ENCODE results near the gene ZDHHC5.

ZDHHC5 gene

DNA sequence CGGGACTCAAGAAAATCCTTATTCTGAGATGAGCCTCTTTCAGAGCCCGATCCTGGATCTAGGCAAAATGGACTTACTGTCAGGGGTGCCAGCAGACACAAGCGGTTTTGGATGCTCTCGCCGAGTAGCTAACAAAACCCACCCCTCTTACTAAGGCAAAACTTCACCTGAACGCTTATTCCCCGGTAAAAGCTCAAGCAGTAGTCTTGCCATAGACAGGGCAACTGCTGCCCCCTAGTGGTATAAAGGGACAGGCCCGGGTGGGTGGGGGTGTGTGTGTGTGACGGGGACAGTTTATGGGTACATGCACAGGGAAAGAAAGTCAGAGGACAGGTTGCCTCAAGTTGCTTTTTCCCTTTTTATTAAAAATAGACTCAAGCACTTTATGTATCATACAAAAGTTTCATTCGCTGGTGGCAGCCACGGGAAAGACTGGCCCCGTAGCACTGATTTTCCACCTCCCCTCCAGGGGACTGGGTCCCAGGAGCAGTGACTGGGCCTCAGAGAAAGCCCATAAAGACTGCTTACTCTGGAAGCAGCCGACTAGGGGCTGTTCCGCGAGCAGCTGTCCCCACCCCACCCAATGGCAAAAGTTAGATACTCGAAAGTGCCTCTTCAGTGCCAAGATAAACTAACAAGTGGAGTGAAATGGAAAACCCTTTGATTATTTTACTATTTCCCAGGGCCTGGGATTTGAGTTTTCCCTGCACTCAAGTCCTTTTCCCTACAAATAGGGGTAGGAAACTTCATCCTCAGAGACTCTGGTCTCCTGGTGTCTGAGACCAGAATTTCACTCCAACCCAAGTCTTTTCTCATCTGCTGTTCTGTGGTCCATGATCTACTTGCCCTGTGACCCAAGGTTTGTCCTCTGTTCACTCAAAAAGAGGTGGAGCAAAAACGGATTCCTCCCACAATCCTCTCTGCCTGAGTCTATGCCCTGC is 22.9 kb upstream of the ZDHHC5 start:
- H3K27ac ChIP-seq = no peak overlapping the region
- TF ChIP-seq CTCF (IDR thresholded peaks at IDR 0.05) (peak; percentile 91), ZFX (IDR thresholded peaks at IDR 0.05; ENCODE audit: borderline replicate concordance) (no peak)

DNA sequence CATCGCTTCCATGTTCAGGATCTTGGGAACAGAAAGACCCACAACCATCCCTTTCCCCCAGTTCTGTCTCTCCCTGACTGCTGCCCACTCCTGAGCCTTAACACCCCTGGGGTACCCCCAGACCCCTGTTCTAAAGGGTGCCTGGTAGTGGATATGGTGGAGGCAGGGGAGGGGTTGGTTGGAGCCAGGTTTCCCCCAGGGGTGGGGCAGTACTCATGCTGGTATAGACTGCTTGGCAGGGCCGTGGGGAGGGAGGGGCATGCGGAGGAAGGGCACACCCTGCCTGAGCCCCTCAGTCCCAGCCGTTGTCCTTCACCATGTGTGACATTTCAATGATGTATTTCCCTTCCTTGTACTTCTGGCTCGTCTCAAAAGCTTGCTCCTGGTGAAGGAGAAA is 22.2 kb upstream of the ZDHHC5 start:
- TF ChIP-seq ZFX (IDR thresholded peaks at IDR 0.05; ENCODE audit: borderline replicate concordance) (no peak), CTCF (IDR thresholded peaks at IDR 0.05) (no peak)
- H3K27ac ChIP-seq = no peak overlapping the region

DNA sequence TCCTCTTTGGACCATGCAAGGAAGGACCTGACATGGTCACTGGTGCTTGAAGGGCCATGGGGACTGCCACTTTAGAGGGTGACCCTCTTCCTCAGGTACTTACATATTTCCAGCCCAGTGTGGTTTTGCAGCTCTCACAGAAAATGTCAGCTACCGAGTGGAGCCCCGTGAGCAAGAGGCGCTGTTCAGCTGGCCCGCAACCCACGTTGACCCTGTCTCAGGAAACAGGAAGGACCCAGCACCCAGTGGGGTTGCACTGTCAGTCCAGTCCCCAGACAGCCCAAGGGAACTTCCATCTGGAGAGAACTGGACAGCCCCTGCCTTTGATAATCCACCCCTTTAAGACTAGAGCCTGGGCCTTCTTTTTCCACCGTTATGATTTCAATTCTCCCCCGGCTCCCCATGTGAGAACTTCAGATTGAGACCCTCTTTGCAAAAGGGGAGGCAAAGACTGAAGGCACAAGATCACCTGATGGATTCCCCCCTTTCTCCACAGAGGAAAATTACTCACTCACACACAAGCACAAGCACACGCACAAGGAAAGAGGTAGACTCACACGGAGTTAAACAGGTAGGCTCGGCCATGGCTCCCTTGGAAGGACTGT is 21.6 kb upstream of the ZDHHC5 start:
- H3K27ac ChIP-seq = no peak overlapping the region
- TF ChIP-seq ZFX (IDR thresholded peaks at IDR 0.05; ENCODE audit: borderline replicate concordance) (no peak), CTCF (IDR thresholded peaks at IDR 0.05) (no peak)

DNA sequence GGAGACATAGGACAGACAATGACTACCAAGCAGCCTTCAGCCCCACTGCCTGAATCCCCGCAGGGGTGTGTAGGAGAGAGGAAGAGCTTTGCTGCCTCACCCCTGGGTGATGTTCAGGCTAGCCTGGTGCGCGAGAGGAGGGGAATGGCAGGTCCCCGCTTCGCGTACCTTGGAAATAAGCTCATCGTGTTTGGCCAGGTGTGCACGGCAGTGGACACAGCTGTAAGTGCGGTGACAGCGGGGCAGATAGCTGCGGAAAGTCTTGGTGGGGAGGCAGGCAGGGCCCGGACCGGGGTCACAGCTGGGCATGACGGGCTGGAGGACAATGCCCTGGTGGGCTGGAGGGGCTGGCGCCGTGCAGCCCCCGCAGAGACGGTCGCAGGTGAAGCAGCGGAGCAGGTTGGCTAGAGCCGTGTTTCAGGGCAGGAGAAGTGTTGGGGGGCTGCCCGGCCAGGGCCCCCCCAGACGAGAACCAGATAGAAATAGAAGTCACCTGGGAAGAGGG is 21.1 kb upstream of the ZDHHC5 start:
- H3K27ac ChIP-seq = no peak overlapping the region
- TF ChIP-seq ZFX (IDR thresholded peaks at IDR 0.05; ENCODE audit: borderline replicate concordance) = no peak
- no peak for TF ChIP-seq CTCF (IDR thresholded peaks at IDR 0.05)

DNA sequence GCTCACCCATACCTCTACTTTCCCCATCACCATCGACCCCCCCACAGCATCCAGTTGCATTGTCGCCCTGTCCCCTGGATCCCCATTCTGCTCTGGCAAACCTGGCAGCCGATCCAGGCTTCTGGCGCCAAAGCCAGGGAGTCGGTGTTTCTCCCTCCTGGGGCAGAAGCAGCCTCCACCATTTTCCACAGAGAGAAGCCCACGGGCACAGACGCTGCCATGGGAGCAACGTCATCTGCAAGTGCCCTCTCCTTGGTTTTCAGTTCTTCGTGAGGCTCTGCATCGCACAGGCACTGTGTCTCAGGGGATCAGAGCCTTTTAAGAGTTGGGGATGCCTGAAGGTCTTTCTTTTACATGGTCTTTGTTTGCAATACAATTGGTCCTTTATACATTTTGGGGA is 20.5 kb upstream of the ZDHHC5 start:
- TF ChIP-seq CTCF (IDR thresholded peaks at IDR 0.05) = no peak
- TF ChIP-seq ZFX (IDR thresholded peaks at IDR 0.05; ENCODE audit: borderline replicate concordance) = no peak
- H3K27ac ChIP-seq = no peak overlapping the region

GRCh38 chr11:57647960-57648800 is 19.7 kb upstream of the ZDHHC5 start:
- TF ChIP-seq ZFX (IDR thresholded peaks at IDR 0.05; ENCODE audit: borderline replicate concordance) = no peak
- no peak for TF ChIP-seq CTCF (IDR thresholded peaks at IDR 0.05)
- H3K27ac ChIP-seq = no peak overlapping the region
